ENCODE measurements around the gene ALDH16A1. TPM values are rescaled to one million over a fixed set of nuclear protein-coding genes. Genes with fewer than 3 reads are reported as not detected.

ALDH16A1 gene
- total and polyA plus RNA-seq, 10 of the 15 experiments (the other 5 are each of a cell fraction or from before 2014, with no cell fraction given), result 1.7 to 49.3 (median 18.1) TPM

GRCh38 chr19:49487277-49488045 lies 34.4 kb downstream of the ALDH16A1 start, which contains the start of gene RPL13A (continued):
- TF ChIP-seq, protein P1, sequence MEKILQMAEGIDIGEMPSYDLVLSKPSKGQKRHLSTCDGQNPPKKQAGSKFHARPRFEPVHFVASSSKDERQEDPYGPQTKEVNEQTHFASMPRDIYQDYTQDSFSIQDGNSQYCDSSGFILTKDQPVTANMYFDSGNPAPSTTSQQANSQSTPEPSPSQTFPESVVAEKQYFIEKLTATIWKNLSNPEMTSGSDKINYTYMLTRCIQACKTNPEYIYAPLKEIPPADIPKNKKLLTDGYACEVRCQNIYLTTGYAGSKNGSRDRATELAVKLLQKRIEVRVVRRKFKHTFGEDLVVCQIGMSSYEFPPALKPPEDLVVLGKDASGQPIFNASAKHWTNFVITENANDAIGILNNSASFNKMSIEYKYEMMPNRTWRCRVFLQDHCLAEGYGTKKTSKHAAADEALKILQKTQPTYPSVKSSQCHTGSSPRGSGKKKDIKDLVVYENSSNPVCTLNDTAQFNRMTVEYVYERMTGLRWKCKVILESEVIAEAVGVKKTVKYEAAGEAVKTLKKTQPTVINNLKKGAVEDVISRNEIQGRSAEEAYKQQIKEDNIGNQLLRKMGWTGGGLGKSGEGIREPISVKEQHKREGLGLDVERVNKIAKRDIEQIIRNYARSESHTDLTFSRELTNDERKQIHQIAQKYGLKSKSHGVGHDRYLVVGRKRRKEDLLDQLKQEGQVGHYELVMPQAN (conservative IDR thresholded peaks at IDR 0.05), result peak; percentile 87
- peak; percentile 82 for TF ChIP-seq RFX5 (IDR thresholded peaks at IDR 0.05; ENCODE audit: low read depth, low read length)
- no peak; the same call in 1 of the 2 replicates for TF ChIP-seq MXI1 (IDR thresholded peaks at IDR 0.05; ENCODE audit: low read depth, low read length)
- peak; percentile 100 for TF ChIP-seq POLR2AphosphoS5 (IDR thresholded peaks at IDR 0.05; ENCODE audit: low read length)
- no peak for TF ChIP-seq E2F8 (IDR thresholded peaks at IDR 0.05; ENCODE audit: low read depth, partially characterized antibody)
- TF ChIP-seq TBL1XR1 (IDR thresholded peaks at IDR 0.05; ENCODE audit: low read depth, low read length), result 0 out of 2 replicates have a peak, but pooled peaks have one; percentile 37
- TF ChIP-seq ZNF207 (IDR thresholded peaks at IDR 0.05; ENCODE audit: borderline replicate concordance), result peak; percentile 68
- no peak for TF ChIP-seq CHD4 (IDR thresholded peaks at IDR 0.05)
- no peak for TF ChIP-seq MYB (IDR thresholded peaks at IDR 0.05; ENCODE audit: borderline replicate concordance, low read depth, low read length)
- peak; percentile 93; the same call in 1 of the 2 replicates for TF ChIP-seq CHD1 (IDR thresholded peaks at IDR 0.05; ENCODE audit: low read depth, low read length)
- TF ChIP-seq PAX5 (IDR thresholded peaks at IDR 0.05; ENCODE audit: borderline replicate concordance, low read depth, low read length), result peak; percentile 58; the same call in 1 of the 2 replicates
- no peak; the same call in 1 of the 2 replicates for TF ChIP-seq SIN3A (IDR thresholded peaks at IDR 0.05; ENCODE audit: low read depth, low read length)
- no peak for TF ChIP-seq ZNF384 (IDR thresholded peaks at IDR 0.05; ENCODE audit: borderline replicate concordance, low read depth, low read length)
- TF ChIP-seq MTA3 (IDR thresholded peaks at IDR 0.05; ENCODE audit: borderline replicate concordance, low read length), result no peak
- TF ChIP-seq, protein P2, sequence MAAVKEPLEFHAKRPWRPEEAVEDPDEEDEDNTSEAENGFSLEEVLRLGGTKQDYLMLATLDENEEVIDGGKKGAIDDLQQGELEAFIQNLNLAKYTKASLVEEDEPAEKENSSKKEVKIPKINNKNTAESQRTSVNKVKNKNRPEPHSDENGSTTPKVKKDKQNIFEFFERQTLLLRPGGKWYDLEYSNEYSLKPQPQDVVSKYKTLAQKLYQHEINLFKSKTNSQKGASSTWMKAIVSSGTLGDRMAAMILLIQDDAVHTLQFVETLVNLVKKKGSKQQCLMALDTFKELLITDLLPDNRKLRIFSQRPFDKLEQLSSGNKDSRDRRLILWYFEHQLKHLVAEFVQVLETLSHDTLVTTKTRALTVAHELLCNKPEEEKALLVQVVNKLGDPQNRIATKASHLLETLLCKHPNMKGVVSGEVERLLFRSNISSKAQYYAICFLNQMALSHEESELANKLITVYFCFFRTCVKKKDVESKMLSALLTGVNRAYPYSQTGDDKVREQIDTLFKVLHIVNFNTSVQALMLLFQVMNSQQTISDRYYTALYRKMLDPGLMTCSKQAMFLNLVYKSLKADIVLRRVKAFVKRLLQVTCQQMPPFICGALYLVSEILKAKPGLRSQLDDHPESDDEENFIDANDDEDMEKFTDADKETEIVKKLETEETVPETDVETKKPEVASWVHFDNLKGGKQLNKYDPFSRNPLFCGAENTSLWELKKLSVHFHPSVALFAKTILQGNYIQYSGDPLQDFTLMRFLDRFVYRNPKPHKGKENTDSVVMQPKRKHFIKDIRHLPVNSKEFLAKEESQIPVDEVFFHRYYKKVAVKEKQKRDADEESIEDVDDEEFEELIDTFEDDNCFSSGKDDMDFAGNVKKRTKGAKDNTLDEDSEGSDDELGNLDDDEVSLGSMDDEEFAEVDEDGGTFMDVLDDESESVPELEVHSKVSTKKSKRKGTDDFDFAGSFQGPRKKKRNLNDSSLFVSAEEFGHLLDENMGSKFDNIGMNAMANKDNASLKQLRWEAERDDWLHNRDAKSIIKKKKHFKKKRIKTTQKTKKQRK (IDR thresholded peaks at IDR 0.05; ENCODE audit: low read depth, low read length), result 0 out of 2 replicates have a peak, but pooled peaks have one; percentile 31
- peak; percentile 28; the same call in 1 of the 2 replicates for TF ChIP-seq NFIC (IDR thresholded peaks at IDR 0.05; ENCODE audit: low read depth, low read length)
- TF ChIP-seq, protein P3, sequence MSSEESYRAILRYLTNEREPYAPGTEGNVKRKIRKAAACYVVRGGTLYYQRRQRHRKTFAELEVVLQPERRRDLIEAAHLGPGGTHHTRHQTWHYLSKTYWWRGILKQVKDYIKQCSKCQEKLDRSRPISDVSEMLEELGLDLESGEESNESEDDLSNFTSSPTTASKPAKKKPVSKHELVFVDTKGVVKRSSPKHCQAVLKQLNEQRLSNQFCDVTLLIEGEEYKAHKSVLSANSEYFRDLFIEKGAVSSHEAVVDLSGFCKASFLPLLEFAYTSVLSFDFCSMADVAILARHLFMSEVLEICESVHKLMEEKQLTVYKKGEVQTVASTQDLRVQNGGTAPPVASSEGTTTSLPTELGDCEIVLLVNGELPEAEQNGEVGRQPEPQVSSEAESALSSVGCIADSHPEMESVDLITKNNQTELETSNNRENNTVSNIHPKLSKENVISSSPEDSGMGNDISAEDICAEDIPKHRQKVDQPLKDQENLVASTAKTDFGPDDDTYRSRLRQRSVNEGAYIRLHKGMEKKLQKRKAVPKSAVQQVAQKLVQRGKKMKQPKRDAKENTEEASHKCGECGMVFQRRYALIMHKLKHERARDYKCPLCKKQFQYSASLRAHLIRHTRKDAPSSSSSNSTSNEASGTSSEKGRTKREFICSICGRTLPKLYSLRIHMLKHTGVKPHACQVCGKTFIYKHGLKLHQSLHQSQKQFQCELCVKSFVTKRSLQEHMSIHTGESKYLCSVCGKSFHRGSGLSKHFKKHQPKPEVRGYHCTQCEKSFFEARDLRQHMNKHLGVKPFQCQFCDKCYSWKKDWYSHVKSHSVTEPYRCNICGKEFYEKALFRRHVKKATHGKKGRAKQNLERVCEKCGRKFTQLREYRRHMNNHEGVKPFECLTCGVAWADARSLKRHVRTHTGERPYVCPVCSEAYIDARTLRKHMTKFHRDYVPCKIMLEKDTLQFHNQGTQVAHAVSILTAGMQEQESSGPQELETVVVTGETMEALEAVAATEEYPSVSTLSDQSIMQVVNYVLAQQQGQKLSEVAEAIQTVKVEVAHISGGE (CRISPR knock-in tag; IDR thresholded peaks at IDR 0.05), result no peak
- TF ChIP-seq KAT2A (conservative IDR thresholded peaks at IDR 0.05; ENCODE audit: control insufficient read depth, low read depth, low read length), result no peak

Measured in GM12878 (cell line).